Renal cortex interstitium (tissue), 11 donors: ENCODE measurements around the gene AIMP1. TPM values are rescaled to one million over a fixed set of nuclear protein-coding genes. Genes with fewer than 3 reads are reported as not detected.
"Not testable (repeated sequence)": the region's sequence is repeated elsewhere in the genome, so short reads cannot be mapped to it uniquely, and the experiment has no call there.

Experiments used
- DNase-seq, 11 donors: peaks; one replicate each; pipeline ENCODE4 v3.0.0-alpha.2; 2013; ENCODE audit warnings: low read depth in 9 of 11, low spot score in 4 of 11; ENCODE audit errors: extremely low read depth in 1 of 11
- polyA plus RNA-seq, 3 donors: library from polyadenylated mRNA; unstranded; fragments of 120-200 nt; gene quantifications; one replicate each; pipeline ENCODE4 v1.2.1, GENCODE V29; 2013; ENCODE audit not compliant: insufficient read length in 3 of 3

AIMP1 gene
- polyA plus RNA-seq, 3 donors = 68.4 to 88.2 (median 71.9) TPM

DNA sequence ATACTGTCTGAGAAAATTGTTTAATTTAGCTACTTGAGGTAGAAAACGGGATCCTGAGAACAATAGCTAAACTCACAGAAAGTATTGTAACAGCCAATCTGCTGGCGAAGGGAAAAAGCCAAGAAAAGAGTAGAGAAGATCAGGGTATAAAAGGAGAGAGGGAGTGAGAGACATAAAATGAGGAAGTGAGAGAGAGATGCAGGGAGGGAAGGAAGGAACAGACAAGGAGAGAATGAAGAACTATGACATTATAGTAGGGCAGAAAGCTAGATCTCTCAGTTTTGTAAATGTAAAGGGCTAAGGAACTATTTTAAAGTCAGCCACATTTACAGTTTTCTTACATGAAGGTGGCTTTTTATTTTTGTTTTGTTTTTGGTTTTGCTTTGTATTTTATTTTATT is 53.9 kb downstream of the AIMP1 start:
- no peak for DNase-seq

DNA sequence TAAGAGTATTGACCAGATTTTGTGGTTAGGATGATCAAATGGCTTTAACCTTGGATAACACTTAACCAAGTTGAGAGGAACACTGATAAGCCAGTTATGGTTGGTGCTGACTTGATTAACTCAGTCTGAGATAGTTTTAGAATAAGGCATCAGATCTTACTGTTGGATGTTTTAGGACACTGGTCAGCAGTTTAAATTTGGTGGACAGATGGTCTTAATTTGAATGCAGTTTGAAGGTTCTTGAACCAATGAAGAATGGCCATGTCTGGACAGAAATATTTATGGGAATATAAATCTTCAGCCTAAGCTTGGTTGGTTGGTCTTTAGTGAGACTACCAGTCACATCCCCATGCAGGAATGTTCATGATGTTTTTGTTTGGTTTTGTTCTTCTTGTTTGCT is 54.8 kb downstream of the AIMP1 start:
- no peak for DNase-seq

DNA sequence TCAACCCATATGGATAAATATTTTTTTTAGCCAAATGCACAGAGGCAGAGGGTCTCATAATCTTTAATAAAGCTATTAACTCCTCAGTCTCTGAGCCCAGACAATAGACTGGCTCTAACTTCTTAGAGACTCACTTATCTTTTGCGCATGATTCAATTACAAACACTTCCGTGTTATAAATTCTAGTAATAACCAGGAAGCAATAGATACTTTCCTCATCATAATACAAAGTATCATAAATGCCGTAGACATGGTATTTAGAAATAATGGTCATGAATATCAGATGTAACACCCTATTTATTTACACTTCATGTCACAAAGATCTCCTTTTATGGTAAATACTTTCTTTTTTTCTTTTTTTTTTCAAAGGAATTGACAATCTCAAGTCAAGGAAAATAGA is 56.7 kb downstream of the AIMP1 start:
- DNase-seq = no peak

DNA sequence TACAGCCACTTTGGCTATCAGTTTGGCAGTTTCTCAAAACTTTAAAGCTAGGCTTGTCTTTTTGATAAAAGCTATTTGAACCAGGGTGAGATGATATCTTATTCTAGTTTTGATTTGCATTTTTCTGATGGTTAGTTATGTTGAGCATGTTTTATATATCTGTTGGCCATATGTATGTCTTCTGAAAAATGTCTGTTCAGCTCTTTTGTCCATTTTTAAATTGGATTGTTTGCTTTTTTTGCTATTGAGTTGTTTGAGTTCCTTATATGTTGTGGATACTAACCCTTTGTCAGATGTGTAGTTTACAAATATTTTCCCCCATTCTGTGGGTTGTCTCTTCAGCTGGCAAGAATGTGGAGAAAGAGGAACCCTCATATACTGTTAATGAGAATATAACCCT is 63.8 kb downstream of the AIMP1 start:
- DNase-seq = no peak

DNA sequence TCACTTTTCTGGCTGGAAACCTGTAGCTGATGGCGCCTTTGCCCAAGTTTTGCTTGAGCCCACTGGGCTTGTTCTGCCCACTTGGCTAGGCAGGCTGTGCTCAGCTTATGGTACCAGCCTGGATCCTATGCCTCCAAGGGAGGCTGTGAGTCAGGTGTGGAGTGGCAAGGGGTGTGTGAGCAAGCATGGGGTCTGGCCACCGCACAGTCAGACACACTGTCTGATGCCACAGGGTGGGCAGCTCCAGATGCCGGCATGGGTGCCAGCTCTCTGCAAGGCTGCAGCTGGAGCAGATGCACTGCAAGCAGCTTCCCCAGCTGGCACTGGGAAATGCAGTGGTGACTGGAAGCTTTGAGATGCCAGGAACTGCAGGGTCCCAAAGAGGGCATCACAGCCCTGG is 68.5 kb downstream of the AIMP1 start:
- no peak for DNase-seq

DNA sequence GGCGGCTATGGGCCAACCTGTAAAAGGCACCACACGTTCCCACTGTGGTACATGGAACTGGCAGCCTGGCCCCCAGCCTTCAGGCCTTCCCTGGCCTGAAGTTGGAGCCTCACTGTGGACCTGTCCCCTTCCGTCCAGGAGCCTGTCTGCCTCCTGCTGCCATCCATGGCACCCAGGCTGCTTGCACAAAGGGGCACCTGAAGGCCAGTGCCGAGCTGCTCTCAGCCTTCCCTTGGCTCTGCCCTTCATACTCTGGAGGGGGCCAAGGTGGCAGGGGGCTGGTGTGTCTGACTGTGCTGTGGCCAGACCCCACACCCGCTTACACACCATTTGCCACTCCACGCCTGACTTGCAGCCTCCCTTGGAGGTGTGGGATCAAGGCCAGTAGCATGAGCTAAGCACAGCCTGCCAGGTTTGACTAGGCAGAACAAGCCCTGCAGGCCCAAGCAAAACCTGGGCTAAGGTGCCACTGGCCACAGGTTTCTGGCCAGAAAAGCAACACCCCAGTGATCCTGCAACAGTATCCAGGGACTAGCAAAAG is 69.6 kb downstream of the AIMP1 start:
- DNase-seq = no peak

DNA sequence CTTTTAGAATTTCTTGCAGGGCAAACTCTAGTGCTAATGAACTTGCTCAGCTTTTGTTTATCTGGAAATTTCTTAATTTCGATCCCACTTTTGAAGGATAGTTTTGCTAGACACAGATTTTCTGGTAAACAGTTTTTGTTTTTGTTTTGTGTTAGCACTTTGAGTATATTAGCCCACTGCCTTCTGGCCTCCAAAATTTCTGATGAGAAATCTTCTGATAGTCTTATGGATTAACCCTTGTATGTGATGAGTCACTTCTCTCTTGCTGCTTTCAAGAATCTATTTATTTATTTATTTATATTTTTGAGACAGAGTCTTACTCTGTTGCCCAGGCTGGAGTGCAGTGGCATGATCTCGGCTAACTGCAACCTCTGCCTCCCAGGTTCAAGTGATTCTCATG is 79.2 kb downstream of the AIMP1 start:
- DNase-seq = no peak

DNA sequence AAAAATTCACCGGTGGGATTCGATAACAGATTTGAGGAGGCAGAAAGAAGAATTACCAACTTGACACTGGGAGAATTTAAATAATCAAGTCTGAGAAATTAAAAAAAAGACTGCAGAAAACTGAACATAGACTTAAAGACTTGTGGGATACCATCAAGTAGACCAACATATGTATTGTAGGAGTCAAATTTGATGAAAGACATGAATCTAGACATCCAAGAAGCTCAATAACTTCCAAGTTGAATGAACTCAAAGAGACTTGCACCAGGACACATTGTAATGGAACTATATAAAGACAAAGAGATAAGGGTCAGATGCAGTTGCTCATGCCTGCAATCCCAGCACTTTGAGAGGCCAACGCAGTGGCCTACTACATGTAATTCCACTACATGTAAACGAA is 82.5 kb downstream of the AIMP1 start:
- not testable (repeated sequence) for DNase-seq

Other genes with a start within 250 kb of the AIMP1 start
- 10 to 100 TPM; 51.4 to 67.8 (median 61.4) TPM for gene TBCK, start 341 bp upstream of the AIMP1 start, polyA plus RNA-seq
- gene GIMD1, start 52.2 kb downstream of the AIMP1 start, polyA plus RNA-seq = not detected